Activated CD4-positive, alpha-beta memory T cell treated with anti-CD3 and anti-CD28 coated beads, Interleukin-2, amount 10 ng/mL, durations not matched to agents 7 days and 5 days (primary cell): ENCODE measurements around the gene PPP4R4. TPM values are rescaled to one million over a fixed set of nuclear protein-coding genes. Genes with fewer than 3 reads are reported as not detected.
A peak's percentile ranks its signal among the peaks of the same experiment; 100 is the strongest.

Experiments
- CTCF ChIA-PET: fragments of 350-600 bp; sonication (Branson Sonifier 250); formaldehyde crosslinking; loops from one replicate; lab custom pipeline; 2021; ENCODE audit warnings: antibody characterized with exemption, inconsistent platforms; lab: Charles Lee
- POLR2A ChIA-PET: fragments of 350-600 bp; sonication (Branson Sonifier 250); formaldehyde crosslinking; loops from one replicate; lab custom pipeline; 2021; ENCODE audit warnings: antibody characterized with exemption; lab: Charles Lee
- DNase-seq: peaks from one replicate; pipeline ENCODE4 v3.0.0-alpha.2; 2020
- H3K27ac Mint-ChIP-seq: one replicate; pipeline ENCODE4 v1.8.0; 2021; ENCODE audit warnings: mild to moderate bottlenecking, mixed read lengths
- H3K27me3 Mint-ChIP-seq: one replicate; pipeline ENCODE4 v1.8.0; 2021; ENCODE audit warnings: mixed read lengths
- H3K36me3 Mint-ChIP-seq: one replicate; pipeline ENCODE4 v1.8.0; 2021; ENCODE audit warnings: low read depth, mixed read lengths
- H3K4me1 Mint-ChIP-seq: one replicate; pipeline ENCODE4 v1.8.0; 2021; ENCODE audit warnings: mixed read lengths
- H3K4me3 Mint-ChIP-seq: one replicate; pipeline ENCODE4 v1.8.0; 2021; ENCODE audit warnings: mild to moderate bottlenecking, mixed read lengths
- H3K9me3 Mint-ChIP-seq: one replicate; pipeline ENCODE4 v1.8.0; 2021; ENCODE audit warnings: mixed read lengths
- total RNA-seq, 2 experiments: library from RNA; stranded (reverse); gene quantifications; one replicate each; pipeline ENCODE4 v1.2.3, GENCODE V29; 2021

PPP4R4 gene
- total RNA-seq, 2 experiments from 2014 or later, result 3.3 to 4.9 TPM

DNA sequence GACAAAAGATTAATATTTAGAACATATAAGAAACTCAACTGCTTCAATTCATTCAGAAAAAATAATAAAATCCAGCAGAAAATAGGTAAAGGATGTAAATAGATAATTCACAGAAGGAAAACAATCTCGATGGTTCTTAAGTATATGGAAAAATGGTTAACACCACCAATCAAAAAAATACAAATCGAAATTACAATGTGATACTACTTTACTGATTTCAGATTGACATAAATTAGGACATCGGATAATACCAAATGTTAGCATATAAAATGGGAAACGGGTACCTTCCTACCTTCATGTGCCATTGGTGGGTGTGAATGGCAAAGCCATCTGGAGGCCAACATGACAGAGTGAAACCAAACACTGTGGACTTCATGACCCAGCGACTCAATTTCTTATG, 1.6 kb upstream of the PPP4R4 start:
- Mint-ChIP-seq H3K27ac (no peak overlapping the region), H3K27me3 (peaks cover 37% of the 10 kb centered on the region), H3K36me3 (peaks cover 2% of the 10 kb centered on the region), H3K4me3 (peak overlapping the region; percentile 77), H3K4me1 (peaks cover 24% of the 10 kb centered on the region), H3K9me3 (no peaks in the 10 kb centered on the region)
- ChIA-PET CTCF (interaction anchor here (1.0 to 3.1 kb wide), 2 partner anchors 36 to 41 kb away, joined by 3 to 13 read pairs; no protein-coding TSS in a partner anchor), POLR2A (no interaction called here)
- DNase-seq, result no peak

GRCh38 chr14:94173471-94173884, 644 bp upstream of the PPP4R4 start:
- Mint-ChIP-seq H3K36me3 (peaks cover 2% of the 10 kb centered on the region), H3K4me3 (peak overlapping the region; percentile 77), H3K27me3 (peaks cover 37% of the 10 kb centered on the region), H3K4me1 (peaks cover 24% of the 10 kb centered on the region), H3K27ac (peak overlapping the region; percentile 62), H3K9me3 (no peaks in the 10 kb centered on the region)
- ChIA-PET POLR2A (interaction anchor here (1.3 to 3.6 kb wide), 5 partner anchors 12 to 162 kb away, joined by 3 to 20 read pairs (median 11); partner anchors contain the start of gene IFI27L2), CTCF (interaction anchor here (1.0 to 3.1 kb wide), 6 partner anchors 30 to 234 kb away, joined by 3 to 13 read pairs (median 5); no protein-coding TSS in a partner anchor)
- DNase-seq, result peak; percentile 39

GRCh38 chr14:94174604-94175010, 485 bp downstream of the PPP4R4 start:
- Mint-ChIP-seq H3K36me3 (peaks cover 2% of the 10 kb centered on the region), H3K4me1 (peaks cover 27% of the 10 kb centered on the region), H3K9me3 (no peaks in the 10 kb centered on the region), H3K27ac (no peak overlapping the region), H3K27me3 (peaks cover 37% of the 10 kb centered on the region), H3K4me3 (peak overlapping the region; percentile 74)
- POLR2A ChIA-PET, result interaction anchor here (0.8 to 3.6 kb wide), 9 partner anchors 9 to 220 kb away, joined by 3 to 20 read pairs (median 7); partner anchors contain the start of genes DDX24, IFI27L1 and IFI27L2
- no peak for DNase-seq
- CTCF ChIA-PET, result interaction anchor here (0.6 to 3.1 kb wide), 5 partner anchors 32 to 1058 kb away, joined by 3 to 13 read pairs (median 3); no protein-coding TSS in a partner anchor

DNA sequence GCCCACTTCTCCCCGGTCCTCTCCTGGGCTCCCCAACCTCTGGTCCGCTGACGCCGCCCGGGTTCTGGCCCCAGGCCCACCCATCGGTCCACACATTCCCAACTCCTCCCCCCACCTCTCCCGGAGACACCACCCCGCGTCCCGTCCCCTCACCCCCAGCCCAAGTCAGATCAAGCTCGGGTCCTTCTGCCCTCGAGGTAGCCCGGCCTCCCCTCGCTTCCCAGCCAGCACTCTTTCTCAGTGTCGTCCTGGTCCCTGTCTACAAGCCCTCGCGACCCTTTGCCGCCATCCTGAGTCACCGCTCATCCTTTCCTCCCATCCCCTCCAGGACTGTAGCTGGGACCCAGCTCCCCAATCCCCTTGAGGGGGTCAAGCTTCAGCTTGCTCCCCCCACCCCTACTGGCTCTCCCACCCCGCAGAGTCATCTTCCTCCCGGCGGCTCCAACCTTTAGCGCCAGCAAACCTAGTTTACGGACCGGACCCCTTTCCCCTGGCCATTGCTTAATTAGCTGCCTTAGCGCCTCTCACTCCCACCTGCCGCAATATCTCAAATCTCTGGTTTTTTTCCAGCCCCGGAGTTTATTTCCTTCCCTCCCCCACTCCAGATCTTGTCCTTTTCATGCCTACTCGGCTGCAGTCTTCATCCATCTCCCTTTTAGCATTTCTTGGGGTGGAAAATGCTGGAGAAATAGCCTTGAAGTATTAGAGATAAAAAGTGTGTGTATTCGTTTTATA, 1.1 kb downstream of the PPP4R4 start:
- no peaks in the 10 kb centered on the region for H3K9me3 Mint-ChIP-seq
- peak; percentile 28 for DNase-seq
- ChIA-PET POLR2A (interaction anchor here (0.9 to 3.6 kb wide), 7 partner anchors 10 to 220 kb away, joined by 3 to 20 read pairs (median 8); partner anchors contain the start of genes DDX24, IFI27L1 and IFI27L2), CTCF (interaction anchor here (0.6 to 3.1 kb wide), 8 partner anchors 14 to 1059 kb away, joined by 3 to 13 read pairs (median 4); no protein-coding TSS in a partner anchor)
- H3K36me3 Mint-ChIP-seq, result peaks cover 2% of the 10 kb centered on the region
- H3K4me1 Mint-ChIP-seq, result peaks cover 27% of the 10 kb centered on the region
- peak overlapping the region; percentile 74 for H3K4me3 Mint-ChIP-seq
- H3K27me3 Mint-ChIP-seq, result peaks cover 37% of the 10 kb centered on the region
- H3K27ac Mint-ChIP-seq, result peak overlapping the region; percentile 55

DNA sequence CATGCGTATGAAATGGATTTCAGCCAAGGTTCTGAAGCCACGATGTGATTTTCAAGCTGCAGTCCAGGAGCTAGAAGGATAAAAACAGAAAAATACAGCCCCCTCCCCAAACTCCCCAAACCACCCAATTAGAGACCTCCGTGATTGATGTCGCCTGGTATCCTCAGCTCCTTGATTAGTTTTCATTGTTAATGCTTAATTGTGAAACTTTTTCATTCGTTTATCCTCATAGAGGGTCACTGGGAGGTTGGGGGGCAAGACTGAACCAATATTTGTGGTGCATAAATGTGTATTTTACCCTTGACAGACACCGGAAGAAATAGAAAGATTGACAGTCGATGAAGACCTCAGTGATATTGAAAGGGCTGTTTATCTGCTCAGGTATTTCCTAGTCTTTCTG, 1.6 kb downstream of the PPP4R4 start:
- peak overlapping the region; percentile 74 for H3K4me3 Mint-ChIP-seq
- DNase-seq, result no peak
- ChIA-PET CTCF (interaction anchor here (0.8 to 3.1 kb wide), 6 partner anchors 15 to 236 kb away, joined by 3 to 13 read pairs (median 4); no protein-coding TSS in a partner anchor), POLR2A (interaction anchor here (1.5 to 3.6 kb wide), 4 partner anchors 10 to 95 kb away, joined by 7 to 20 read pairs (median 10); partner anchors contain the start of genes DDX24, IFI27L1 and IFI27L2)
- no peak overlapping the region for H3K27ac Mint-ChIP-seq
- no peaks in the 10 kb centered on the region for H3K9me3 Mint-ChIP-seq
- peaks cover 2% of the 10 kb centered on the region for H3K36me3 Mint-ChIP-seq
- H3K27me3 Mint-ChIP-seq, result peaks cover 37% of the 10 kb centered on the region
- peaks cover 32% of the 10 kb centered on the region for H3K4me1 Mint-ChIP-seq

GRCh38 chr14:94176808-94177207, 2.7 kb downstream of the PPP4R4 start:
- Mint-ChIP-seq H3K4me3 (no peak overlapping the region), H3K36me3 (peaks cover 2% of the 10 kb centered on the region), H3K4me1 (peaks cover 37% of the 10 kb centered on the region), H3K9me3 (no peaks in the 10 kb centered on the region), H3K27ac (no peak overlapping the region), H3K27me3 (peaks cover 32% of the 10 kb centered on the region)
- ChIA-PET POLR2A (no interaction called here), CTCF (interaction anchor here (1.2 to 1.9 kb wide), 3 partner anchors 40 to 237 kb away, joined by 4 to 8 read pairs (median 4); no protein-coding TSS in a partner anchor)
- DNase-seq, result no peak

DNA sequence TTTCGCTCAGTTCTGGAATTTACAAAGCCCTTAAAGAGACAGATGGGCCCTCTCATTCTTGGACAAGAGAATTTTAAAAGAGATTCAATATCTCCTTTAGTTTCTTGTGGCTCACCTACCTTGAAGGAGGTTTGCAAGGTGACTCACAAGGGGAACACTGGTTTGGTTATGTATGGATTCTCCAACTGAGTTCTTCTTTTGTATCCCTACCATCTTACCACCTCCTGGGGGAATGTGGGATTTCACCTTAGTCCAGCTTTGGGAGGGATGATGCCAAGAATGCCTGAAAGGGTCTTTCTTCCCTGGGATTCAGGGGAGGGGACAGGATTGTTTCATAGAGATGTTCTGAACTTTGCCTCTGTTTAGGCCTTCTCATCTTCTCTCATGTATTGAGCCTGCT, 3.7 kb downstream of the PPP4R4 start:
- no peaks in the 10 kb centered on the region for H3K9me3 Mint-ChIP-seq
- no peak overlapping the region for H3K4me3 Mint-ChIP-seq
- ChIA-PET POLR2A (no interaction called here), CTCF (interaction anchor here (0.6 kb wide), 1 partner anchor 23 kb away, joined by 3 read pairs; no protein-coding TSS in a partner anchor)
- H3K27me3 Mint-ChIP-seq, result peaks cover 22% of the 10 kb centered on the region
- no peak for DNase-seq
- H3K27ac Mint-ChIP-seq, result no peak overlapping the region
- peaks cover 2% of the 10 kb centered on the region for H3K36me3 Mint-ChIP-seq
- H3K4me1 Mint-ChIP-seq, result peaks cover 39% of the 10 kb centered on the region

DNA sequence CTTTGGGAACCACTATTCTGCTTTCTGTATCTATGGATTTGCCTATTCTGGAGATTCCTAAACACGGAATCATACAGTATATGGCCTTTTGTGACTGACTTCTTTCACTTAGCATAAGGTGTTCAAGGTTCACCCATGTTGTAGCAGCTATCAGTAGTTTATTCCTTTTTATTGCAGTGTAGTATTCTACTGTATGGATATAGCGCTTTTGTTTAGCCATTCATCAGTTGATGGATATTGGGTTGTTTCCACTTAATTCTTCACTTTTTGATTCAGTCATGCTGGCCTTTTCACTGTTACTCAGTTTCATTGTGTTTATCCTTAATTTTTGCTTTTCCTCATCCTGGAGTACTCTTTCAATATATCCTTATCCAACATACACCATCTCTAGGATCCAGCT, 5.1 kb downstream of the PPP4R4 start:
- H3K27ac Mint-ChIP-seq, result no peak overlapping the region
- peaks cover 34% of the 10 kb centered on the region for H3K4me1 Mint-ChIP-seq
- POLR2A ChIA-PET, result interaction anchor here (4.0 kb wide), 1 partner anchor 48 kb away, joined by 23 read pairs; the partner anchor contains the start of gene IFI27L2
- H3K9me3 Mint-ChIP-seq, result no peaks in the 10 kb centered on the region
- H3K4me3 Mint-ChIP-seq, result no peak overlapping the region
- peaks cover 19% of the 10 kb centered on the region for H3K27me3 Mint-ChIP-seq
- DNase-seq, result no peak
- H3K36me3 Mint-ChIP-seq, result peaks cover 2% of the 10 kb centered on the region
- CTCF ChIA-PET, result interaction anchor here (1.0 to 6.5 kb wide), 8 partner anchors 21 to 1066 kb away, joined by 3 to 76 read pairs (median 18); partner anchors contain the start of gene IFI27L2

DNA sequence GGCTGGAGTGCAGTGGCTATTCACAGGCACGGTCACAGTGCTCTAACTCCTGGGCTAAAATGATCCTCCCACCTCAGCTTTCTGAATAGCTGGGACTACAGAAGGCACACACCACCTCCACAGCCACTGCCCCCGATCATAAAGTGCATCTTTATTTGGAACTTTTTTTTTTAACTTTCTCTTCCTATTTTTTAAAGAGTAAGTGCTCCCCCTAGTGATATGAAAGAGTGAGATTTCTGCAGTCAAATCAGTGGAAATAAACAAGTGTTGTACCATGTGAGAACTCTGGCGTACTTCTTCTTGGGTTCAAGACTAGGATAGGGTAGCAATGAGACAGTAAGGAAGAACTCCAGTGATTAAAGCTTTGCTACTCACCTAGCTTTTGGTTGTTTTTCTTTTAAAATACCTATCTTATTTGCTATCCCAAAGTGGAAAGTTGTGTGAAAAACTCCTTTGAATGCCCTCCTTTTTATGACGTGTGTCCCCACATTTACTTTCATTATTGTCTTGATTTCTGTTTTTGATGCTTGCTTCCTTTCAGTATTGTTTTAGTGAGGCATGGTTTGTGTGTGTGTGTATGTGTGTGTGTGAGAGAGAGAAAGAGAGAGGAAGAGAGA, 6.6 kb downstream of the PPP4R4 start:
- Mint-ChIP-seq H3K4me1 (peaks cover 24% of the 10 kb centered on the region), H3K27ac (peak overlapping the region; percentile 47), H3K9me3 (no peaks in the 10 kb centered on the region), H3K27me3 (peaks cover 10% of the 10 kb centered on the region), H3K4me3 (peak overlapping the region; percentile 59), H3K36me3 (peaks cover 2% of the 10 kb centered on the region)
- POLR2A ChIA-PET, result interaction anchor here (1.0 to 4.0 kb wide), 3 partner anchors 44 to 155 kb away, joined by 3 to 23 read pairs (median 5); partner anchors contain the start of genes IFI27L2 and OTUB2
- CTCF ChIA-PET, result interaction anchor here (0.6 to 6.5 kb wide), 24 partner anchors 10 to 1067 kb away, joined by 3 to 76 read pairs (median 4); partner anchors contain the start of gene IFI27L2
- no peak for DNase-seq

DNA sequence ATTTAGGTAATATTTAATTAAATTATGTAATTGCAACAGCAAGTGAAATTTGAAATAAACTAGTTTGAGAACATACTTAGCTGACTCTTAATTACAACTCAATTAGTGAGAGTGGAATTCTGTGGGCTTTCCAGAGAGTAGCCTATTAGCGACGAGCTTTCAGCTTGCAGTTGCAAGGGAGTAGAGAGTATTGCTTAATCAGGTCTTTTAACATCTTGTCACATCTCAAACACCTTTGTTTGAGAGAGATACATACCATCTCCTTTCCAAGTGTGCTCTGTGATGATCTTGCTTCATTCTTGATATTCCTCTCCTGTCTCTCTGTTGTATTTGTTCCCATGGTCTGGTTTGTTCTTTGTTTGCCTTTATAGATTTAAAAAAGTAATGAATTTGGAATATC, 7.7 kb downstream of the PPP4R4 start:
- Mint-ChIP-seq H3K4me3 (no peak overlapping the region), H3K27me3 (peaks cover 4% of the 10 kb centered on the region), H3K36me3 (peaks cover 2% of the 10 kb centered on the region), H3K9me3 (no peaks in the 10 kb centered on the region), H3K27ac (no peak overlapping the region), H3K4me1 (peaks cover 19% of the 10 kb centered on the region)
- no peak for DNase-seq
- ChIA-PET CTCF (interaction anchor here (0.6 to 6.5 kb wide), 6 partner anchors 9 to 243 kb away, joined by 3 to 76 read pairs (median 28); partner anchors contain the start of gene OTUB2), POLR2A (interaction anchor here (4.0 kb wide), 1 partner anchor 51 kb away, joined by 23 read pairs; the partner anchor contains the start of gene IFI27L2)

GRCh38 chr14:94192536-94192935, 18.4 kb downstream of the PPP4R4 start:
- Mint-ChIP-seq H3K9me3 (no peaks in the 10 kb centered on the region), H3K4me1 (no peaks in the 10 kb centered on the region), H3K27ac (no peak overlapping the region), H3K36me3 (no peaks in the 10 kb centered on the region), H3K27me3 (peaks cover 5% of the 10 kb centered on the region), H3K4me3 (no peak overlapping the region)
- ChIA-PET POLR2A (no interaction called here), CTCF (no interaction called here)
- no peak for DNase-seq

GRCh38 chr14:94193776-94194175, 19.7 kb downstream of the PPP4R4 start:
- H3K4me3 Mint-ChIP-seq, result no peak overlapping the region
- ChIA-PET CTCF (interaction anchor here (1.0 to 1.2 kb wide), 4 partner anchors 11 to 62 kb away, joined by 3 to 6 read pairs (median 3); no protein-coding TSS in a partner anchor), POLR2A (no interaction called here)
- DNase-seq, result no peak
- H3K27ac Mint-ChIP-seq, result no peak overlapping the region
- peaks cover 3% of the 10 kb centered on the region for H3K27me3 Mint-ChIP-seq
- no peaks in the 10 kb centered on the region for H3K36me3 Mint-ChIP-seq
- no peaks in the 10 kb centered on the region for H3K9me3 Mint-ChIP-seq
- H3K4me1 Mint-ChIP-seq, result no peaks in the 10 kb centered on the region
